ENCODE measurements around the gene ZNF732.

The ZNF732 gene

GRCh38 chr4:306551-306961 is 1.3 kb upstream of the ZNF732 start:
- TF ChIP-seq RARB (CRISPR knock-in tag; IDR thresholded peaks at IDR 0.05): no peak
- no peak for TF ChIP-seq SNAI2 (CRISPR knock-in tag; IDR thresholded peaks at IDR 0.05)
- TF ChIP-seq CSRNP3 (CRISPR knock-in tag; IDR thresholded peaks at IDR 0.05): no peak
- TF ChIP-seq PATZ1 (CRISPR knock-in tag; IDR thresholded peaks at IDR 0.05; ENCODE audit: borderline replicate concordance): no peak
- TF ChIP-seq TSHZ2 (CRISPR knock-in tag; IDR thresholded peaks at IDR 0.05): no peak
- no peak for TF ChIP-seq ISL1 (CRISPR knock-in tag; IDR thresholded peaks at IDR 0.05)
- no peak for TF ChIP-seq ZFP30 (CRISPR knock-in tag; IDR thresholded peaks at IDR 0.05)
- no peak for TF ChIP-seq ZNF565 (CRISPR knock-in tag; conservative IDR thresholded peaks at IDR 0.05; ENCODE audit: low read depth)
- TF ChIP-seq TCF4 (CRISPR knock-in tag; IDR thresholded peaks at IDR 0.05; ENCODE audit: borderline replicate concordance): no peak
- no peak for TF ChIP-seq BACH2 (CRISPR knock-in tag; IDR thresholded peaks at IDR 0.05; ENCODE audit: borderline replicate concordance)
- TF ChIP-seq POU6F1 (CRISPR knock-in tag; IDR thresholded peaks at IDR 0.05; ENCODE audit: borderline replicate concordance, low read depth): no peak
- no peak for TF ChIP-seq GLIS3 (CRISPR knock-in tag; IDR thresholded peaks at IDR 0.05)
- TF ChIP-seq ZNF70 (CRISPR knock-in tag; IDR thresholded peaks at IDR 0.05): no peak
- no peak for TF ChIP-seq ZC3H10 (CRISPR knock-in tag; IDR thresholded peaks at IDR 0.05)
- TF ChIP-seq ZNF8 (CRISPR knock-in tag; IDR thresholded peaks at IDR 0.05): no peak
- TF ChIP-seq CSDC2 (CRISPR knock-in tag; IDR thresholded peaks at IDR 0.05): no peak
- no peak for TF ChIP-seq PPARA (CRISPR knock-in tag; IDR thresholded peaks at IDR 0.05; ENCODE audit: borderline replicate concordance)
- no peak for TF ChIP-seq ARNTL (CRISPR knock-in tag; IDR thresholded peaks at IDR 0.05; ENCODE audit: borderline replicate concordance, low read depth)
- no peak for TF ChIP-seq TOX (CRISPR knock-in tag; IDR thresholded peaks at IDR 0.05; ENCODE audit: borderline replicate concordance)
- TF ChIP-seq ZFP3 (CRISPR knock-in tag; IDR thresholded peaks at IDR 0.05): no peak
- ATAC-seq: no peak

- ATAC-seq: peak; percentile 12; the same call in 1 of the 3 replicates
Measured at GRCh38 chr4:304516-304915, 758 bp downstream of the ZNF732 start.

GRCh38 chr4:302381-302780 is 2.9 kb downstream of the ZNF732 start:
- no peak for TF ChIP-seq ESRRG (CRISPR knock-in tag; IDR thresholded peaks at IDR 0.05)
- no peak for TF ChIP-seq ARNTL (CRISPR knock-in tag; IDR thresholded peaks at IDR 0.05; ENCODE audit: borderline replicate concordance, low read depth)
- TF ChIP-seq GLIS3 (CRISPR knock-in tag; IDR thresholded peaks at IDR 0.05): no peak

GRCh38 chr4:294732-295131 is 10.5 kb downstream of the ZNF732 start:
- no peak for ATAC-seq
- TF ChIP-seq SNAI2 (CRISPR knock-in tag; IDR thresholded peaks at IDR 0.05) (no peak), ZNF8 (CRISPR knock-in tag; IDR thresholded peaks at IDR 0.05) (no peak), RARB (CRISPR knock-in tag; IDR thresholded peaks at IDR 0.05) (no peak), ZNF565 (CRISPR knock-in tag; conservative IDR thresholded peaks at IDR 0.05; ENCODE audit: low read depth) (no peak), OSR1 (CRISPR knock-in tag; IDR thresholded peaks at IDR 0.05) (no peak), PATZ1 (CRISPR knock-in tag; IDR thresholded peaks at IDR 0.05; ENCODE audit: borderline replicate concordance) (no peak), CSRNP3 (CRISPR knock-in tag; IDR thresholded peaks at IDR 0.05) (no peak), ESRRG (CRISPR knock-in tag; IDR thresholded peaks at IDR 0.05) (no peak), CSDC2 (CRISPR knock-in tag; IDR thresholded peaks at IDR 0.05) (no peak), BACH2 (CRISPR knock-in tag; IDR thresholded peaks at IDR 0.05; ENCODE audit: borderline replicate concordance) (no peak), ZFP30 (CRISPR knock-in tag; IDR thresholded peaks at IDR 0.05) (no peak), TSHZ2 (CRISPR knock-in tag; IDR thresholded peaks at IDR 0.05) (no peak), ZNF70 (CRISPR knock-in tag; IDR thresholded peaks at IDR 0.05) (no peak)

More at GRCh38 chr4:302381-302780, 2.9 kb downstream of the ZNF732 start:
- no peak for ATAC-seq
